Transverse colon (tissue), 4 donors: Measurements from ENCODE around the gene TNFAIP8L3. TPM values are rescaled to one million over a fixed set of nuclear protein-coding genes. Genes with fewer than 3 reads are reported as not detected.
A peak's percentile ranks its signal among the peaks of the same experiment; 100 is the strongest.

Experiments used
- DNase-seq: peaks from one replicate; pipeline ENCODE4 v3.0.0-alpha.2; 2019
- H3K27ac ChIP-seq, 4 donors: fragments of 200-600 bp; sonication (generic); 2 replicates each; pipeline ENCODE4 v1.5.1; 2016 to 2018; ENCODE audit warnings: inconsistent platforms in 4 of 4
- H3K27me3 ChIP-seq: fragments of 200-600 bp; sonication (generic); 2 replicates; pipeline ENCODE4 v1.5.1; 2017; ENCODE audit warnings: inconsistent platforms
- H3K36me3 ChIP-seq, 4 donors: fragments of 200-600 bp; sonication (generic); 2 replicates each; pipeline ENCODE4 v1.5.1; 2017 to 2019; ENCODE audit warnings: inconsistent platforms in 4 of 4
- H3K4me1 ChIP-seq, 4 donors: fragments of 200-600 bp; sonication (generic); 2 replicates each; pipeline ENCODE4 v1.5.1; 2017 to 2020; ENCODE audit warnings: inconsistent platforms in 4 of 4
- H3K4me3 ChIP-seq, 4 donors: fragments of 200-600 bp; sonication (generic); 1 replicate in 1 of 4; 2 replicates in 3 of 4; pipeline versions ENCODE4 v1.5.1 to v1.6.1; 2017 to 2019; ENCODE audit warnings: inconsistent platforms in 4 of 4
- H3K9me3 ChIP-seq, 2 donors: fragments of 200-600 bp; sonication (generic); 2 replicates each; pipeline ENCODE4 v1.5.1; 2017 to 2019; ENCODE audit warnings: inconsistent platforms in 2 of 2
- CTCF ChIP-seq, 5 experiments: fragments of 200-600 bp in 3 of 5; fragments of 450-650 bp in 2 of 5; sonication (generic) in 3 of 5; IDR thresholded peaks; 1 replicate in 2 of 5; 2 replicates in 3 of 5; pipeline ENCODE4 v1.5.1; 2016 to 2017; ENCODE audit warnings: antibody characterized with exemption in 5 of 5, inconsistent platforms in 3 of 5, mild to moderate bottlenecking in 2 of 5, moderate library complexity in 1 of 5
- EP300 ChIP-seq: sonication (generic); formaldehyde crosslinking; IDR thresholded peaks from one replicate; pipeline ENCODE4 v1.6.1; 2017; ENCODE audit warnings: antibody characterized with exemption, low read depth
- POLR2A ChIP-seq: fragments of 450-650 bp; IDR thresholded peaks from one replicate; pipeline ENCODE4 v1.6.1; 2016; ENCODE audit warnings: antibody characterized with exemption, mild to moderate bottlenecking, moderate library complexity
- POLR2AphosphoS5 ChIP-seq, 3 donors: sonication (generic); formaldehyde crosslinking; IDR thresholded peaks; one replicate each; pipeline ENCODE4 v1.6.1; 2016; ENCODE audit warnings: antibody characterized with exemption in 3 of 3
- WGBS, 2 donors: methylation state at CpG; one replicate each; pipeline ENCODE4 v1.1.5; 2018; ENCODE audit warnings: low coverage in 1 of 2; 5-methylcytosine and 5-hydroxymethylcytosine counted together
- in situ Hi-C, 4 donors: fragments of 200-750 bp; cut with MboI; loops; one replicate each; pipeline versions ENCODE4 v1.15.0 to v1.15.1; 2017; ENCODE audit warnings: low sequenced_read_pairs in 3 of 4, low pct_ligation_motif_present in 1 of 4, low pct_unique_long_range_greater_than_20kb in 1 of 4
- intact Hi-C: fragments of 100-400 bp; cut with DNase I; formaldehyde crosslinking; loops from one replicate; pipeline ENCODE4 v1.15.1; 2023; ENCODE audit warnings: low total_unique reads
- total RNA-seq, 4 donors: library from RNA; depleted of rRNA; stranded (reverse); fragments of >200 nt; gene quantifications; one replicate each; pipeline ENCODE4 v1.1.0, GENCODE V29; 2016

The TNFAIP8L3 gene
- total RNA-seq, 4 donors from 2014 or later = 6.8 to 35.5 (median 8.6) TPM

- no peak for DNase-seq
- Histone ChIP-seq H3K27me3 (no peaks in the 10 kb centered on the region), H3K27ac (peak overlapping the region in 3 of 4 donors; percentile 39 to 54 (median 51)), H3K4me3 (no peak overlapping the region), H3K4me1 (peaks cover 0 to 38% (median 18%) of the 10 kb centered on the region in 4 donors), H3K36me3 (no peaks in the 10 kb centered on the region), H3K9me3 (no peaks in the 10 kb centered on the region)
- no peak for TF ChIP-seq EP300
- TF ChIP-seq CTCF (IDR thresholded peaks at IDR 0.05) = no peak
- TF ChIP-seq POLR2A = no peak
- no peak for TF ChIP-seq POLR2AphosphoS5 (IDR thresholded peaks at IDR 0.05)
- intact Hi-C loops = loop anchor here (10.0 kb wide), 1 partner anchor 58 kb away; no protein-coding TSS in a partner anchor
- 68 to 77% methylated on average over 4 to 7 of the region's 7 CpGs for WGBS, 2 donors
- in situ Hi-C loops = loop anchor here in 1 of 4 donors (25.0 kb wide), 1 partner anchor 96 kb away; no protein-coding TSS in a partner anchor
Measured at GRCh38 chr15:51133140-51133765, 38.5 kb upstream of the TNFAIP8L3 start.

- H3K27me3 ChIP-seq = no peaks in the 10 kb centered on the region
- 61 to 63% methylated on average over 3 to 6 of the region's 6 CpGs for WGBS, 2 donors
- intact Hi-C loops = loop anchor here (10.0 kb wide), 1 partner anchor 58 kb away; no protein-coding TSS in a partner anchor
- H3K27ac ChIP-seq = peak overlapping the region; percentile 31 to 54 (median 46)
- no peaks in the 10 kb centered on the region for H3K36me3 ChIP-seq
- DNase-seq = peak; percentile 49
- no peak overlapping the region for H3K4me3 ChIP-seq
- in situ Hi-C loops = loop anchor here in 1 of 4 donors (25.0 kb wide), 1 partner anchor 95 kb away; no protein-coding TSS in a partner anchor
- no peaks in the 10 kb centered on the region for H3K9me3 ChIP-seq
- H3K4me1 ChIP-seq = peaks cover 0 to 38% (median 19%) of the 10 kb centered on the region in 4 donors
- no peak for TF ChIP-seq POLR2A
- peak in 2 of 3 donors; percentile 9 to 44 for TF ChIP-seq POLR2AphosphoS5 (IDR thresholded peaks at IDR 0.05)
- peak; percentile 63 to 74 (median 64) for TF ChIP-seq CTCF (IDR thresholded peaks at IDR 0.05)
Measured at GRCh38 chr15:51132384-51133139, 37.9 kb upstream of the TNFAIP8L3 start.

GRCh38 chr15:51131596-51132290, 37.0 kb upstream of the TNFAIP8L3 start:
- in situ Hi-C loops (loop anchor here in 1 of 4 donors (25.0 kb wide), 1 partner anchor 94 kb away; no protein-coding TSS in a partner anchor), intact Hi-C loops (loop anchor here (10.0 kb wide), 1 partner anchor 57 kb away; no protein-coding TSS in a partner anchor)
- TF ChIP-seq CTCF (IDR thresholded peaks at IDR 0.05) (no peak), POLR2AphosphoS5 (IDR thresholded peaks at IDR 0.05) (no peak), POLR2A (no peak), EP300 (no peak)
- Histone ChIP-seq H3K4me3 (no peak overlapping the region), H3K4me1 (peaks cover 0 to 38% (median 19%) of the 10 kb centered on the region in 4 donors), H3K9me3 (no peaks in the 10 kb centered on the region), H3K36me3 (no peaks in the 10 kb centered on the region), H3K27me3 (no peaks in the 10 kb centered on the region), H3K27ac (peak overlapping the region; percentile 31 to 54 (median 46))
- no peak for DNase-seq
- WGBS, 2 donors = 67 to 77% methylated on average over 3 to 4 of the region's 4 CpGs
